Uterus (tissue), 4 donors: ENCODE data around the gene RAB41. TPM values are rescaled to one million over a fixed set of nuclear protein-coding genes. Genes with fewer than 3 reads are reported as not detected.
A peak's percentile ranks its signal among the peaks of the same experiment; 100 is the strongest.
"Not testable (repeated sequence)": the region's sequence is repeated elsewhere in the genome, so short reads cannot be mapped to it uniquely, and the experiment has no call there.

Experiments
- DNase-seq, 2 donors: peaks; one replicate each; pipeline ENCODE4 v3.0.0-alpha.2; 2019 to 2020
- H3K27ac ChIP-seq, 2 donors: fragments of 200-600 bp; sonication (generic); 1 replicate in 1 of 2; 2 replicates in 1 of 2; pipeline ENCODE4 v1.5.1; 2016 to 2018
- H3K27me3 ChIP-seq, 2 donors: fragments of 200-600 bp; sonication (generic); one replicate each; pipeline ENCODE4 v1.5.1; 2018 to 2019; ENCODE audit warnings: control low read depth in 1 of 2
- H3K36me3 ChIP-seq, 2 donors: fragments of 200-600 bp; sonication (generic); one replicate each; pipeline ENCODE4 v1.5.1; 2019; ENCODE audit warnings: control low read depth in 1 of 2
- H3K4me1 ChIP-seq, 2 donors: fragments of 200-600 bp; sonication (generic); one replicate each; pipeline ENCODE4 v1.5.1; 2018 to 2019; ENCODE audit warnings: control low read depth in 1 of 2
- H3K4me3 ChIP-seq, 2 donors: fragments of 200-600 bp; sonication (generic); 1 replicate in 1 of 2; 2 replicates in 1 of 2; pipeline ENCODE4 v1.5.1; 2018 to 2019; ENCODE audit warnings: mild to moderate bottlenecking in 1 of 2
- H3K9me3 ChIP-seq, 2 donors: fragments of 200-600 bp; sonication (generic); one replicate each; pipeline ENCODE4 v1.5.1; 2019; ENCODE audit warnings: control low read depth in 1 of 2
- CTCF ChIP-seq, 4 experiments: fragments of 200-600 bp in 2 of 4; fragments of 450-650 bp in 2 of 4; sonication (generic) in 2 of 4; IDR thresholded peaks; one replicate each; pipeline ENCODE4 v1.5.1; 2016 to 2019; ENCODE audit warnings: antibody characterized with exemption in 4 of 4, mild to moderate bottlenecking in 2 of 4, moderate library complexity in 1 of 4
- POLR2A ChIP-seq, 2 donors: fragments of 450-650 bp; IDR thresholded peaks; one replicate each; pipeline ENCODE4 v1.6.1; 2016; ENCODE audit warnings: antibody characterized with exemption in 2 of 2, mild to moderate bottlenecking in 1 of 2, moderate library complexity in 1 of 2
- intact Hi-C: fragments of 100-400 bp; cut with DNase I; formaldehyde crosslinking; loops from one replicate; pipeline ENCODE4 v1.15.1; 2023; ENCODE audit warnings: low total_unique reads
- total RNA-seq, 4 donors: library from RNA; depleted of rRNA in 3 of 4; stranded (reverse); fragments of >200 nt in 3 of 4; gene quantifications; one replicate each; pipeline versions ENCODE4 v1.1.0 to v1.2.4, GENCODE V29; 2014 to 2023
- donor health status: DM: yes; HTN: yes; CAD: no.

The RAB41 gene
- total RNA-seq, 4 donors from 2014 or later = not detected

DNA sequence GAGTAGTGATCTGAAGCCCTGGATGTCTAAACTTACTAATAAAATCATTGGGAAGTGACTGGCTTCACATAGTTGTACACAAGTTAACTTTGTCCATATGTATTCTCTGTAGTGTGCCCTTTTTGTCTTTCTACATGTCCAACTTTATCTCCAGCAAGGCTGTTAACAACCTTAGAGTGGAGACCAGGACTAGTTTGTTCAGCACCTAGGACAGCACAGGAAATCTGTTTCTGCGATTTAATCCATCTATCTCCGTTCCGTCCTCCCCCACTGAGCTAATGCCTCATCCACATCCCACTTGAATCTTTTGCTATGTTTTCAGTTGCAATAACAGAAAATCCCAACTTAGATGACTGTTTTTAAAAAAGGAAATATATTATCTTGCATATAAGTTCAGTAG is 17.2 kb upstream of the RAB41 start:
- H3K36me3 ChIP-seq = no peaks in the 10 kb centered on the region
- H3K9me3 ChIP-seq = no peaks in the 10 kb centered on the region
- no peak for DNase-seq
- H3K27ac ChIP-seq = no peak overlapping the region
- TF ChIP-seq CTCF (IDR thresholded peaks at IDR 0.05) (no peak), POLR2A (IDR thresholded peaks at IDR 0.05) (no peak)
- H3K4me3 ChIP-seq = no peak overlapping the region
- no peaks in the 10 kb centered on the region for H3K4me1 ChIP-seq
- intact Hi-C loops = no loop called here
- H3K27me3 ChIP-seq = no peaks in the 10 kb centered on the region

DNA sequence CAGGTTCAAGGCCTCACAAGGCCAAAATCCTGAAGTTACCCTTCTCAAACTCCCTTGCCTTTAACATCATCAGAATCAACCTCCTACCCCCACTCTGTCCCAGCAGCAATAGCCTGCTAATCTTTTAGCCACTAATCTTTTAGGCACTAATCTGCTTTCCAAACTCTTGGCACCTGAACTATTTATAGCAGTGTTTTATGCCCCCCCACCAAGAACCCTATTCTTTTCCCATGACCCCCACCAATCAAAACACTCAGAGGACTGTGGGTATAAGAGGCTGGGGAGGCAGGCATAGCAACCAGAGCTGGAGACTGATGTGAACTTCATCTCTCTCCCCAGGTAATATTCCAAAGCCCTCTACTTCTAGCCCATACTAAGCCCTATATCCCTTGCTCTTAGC is 13.9 kb upstream of the RAB41 start, which contains the start of gene ARR3:
Gene ARR3 (plus strand): TSS at position 301 of the 400 bp plus-strand sequence. CDS start 1,052 bp downstream, outside the sequence.
- H3K4me1 ChIP-seq = no peaks in the 10 kb centered on the region
- no peak for DNase-seq
- TF ChIP-seq POLR2A (IDR thresholded peaks at IDR 0.05) (no peak), CTCF (IDR thresholded peaks at IDR 0.05) (no peak)
- intact Hi-C loops = no loop called here
- H3K4me3 ChIP-seq = no peak within 1 kb of the TSS
- H3K9me3 ChIP-seq = no peaks in the 10 kb centered on the region
- H3K27me3 ChIP-seq = no peaks in the 10 kb centered on the region
- no peaks in the 10 kb centered on the region for H3K36me3 ChIP-seq
- no peak within 1 kb of the TSS for H3K27ac ChIP-seq

DNA sequence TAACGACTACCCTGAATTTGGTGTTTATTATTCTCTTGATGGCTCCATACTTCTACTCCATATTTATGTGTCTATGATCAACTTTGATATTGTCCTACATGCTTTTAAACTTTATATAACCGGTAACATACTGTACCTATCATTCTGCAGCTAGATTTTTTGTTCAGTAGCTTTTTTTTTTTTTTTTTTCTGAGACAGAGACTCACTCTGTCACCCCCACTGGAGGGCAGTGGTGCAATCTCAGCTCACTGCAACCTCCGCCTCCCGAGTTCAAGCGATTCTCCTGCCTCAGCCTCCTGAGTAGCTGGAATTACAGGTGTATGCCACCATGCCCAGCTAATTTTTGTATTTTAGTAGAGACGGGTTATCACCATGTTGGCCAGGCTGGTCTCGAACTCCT is 7.9 kb upstream of the RAB41 start:
- intact Hi-C loops, DNase-seq, H3K9me3 ChIP-seq, H3K4me1 ChIP-seq, H3K27me3 ChIP-seq, H3K4me3 ChIP-seq, H3K27ac ChIP-seq, H3K36me3 ChIP-seq: not testable (repeated sequence)

DNA sequence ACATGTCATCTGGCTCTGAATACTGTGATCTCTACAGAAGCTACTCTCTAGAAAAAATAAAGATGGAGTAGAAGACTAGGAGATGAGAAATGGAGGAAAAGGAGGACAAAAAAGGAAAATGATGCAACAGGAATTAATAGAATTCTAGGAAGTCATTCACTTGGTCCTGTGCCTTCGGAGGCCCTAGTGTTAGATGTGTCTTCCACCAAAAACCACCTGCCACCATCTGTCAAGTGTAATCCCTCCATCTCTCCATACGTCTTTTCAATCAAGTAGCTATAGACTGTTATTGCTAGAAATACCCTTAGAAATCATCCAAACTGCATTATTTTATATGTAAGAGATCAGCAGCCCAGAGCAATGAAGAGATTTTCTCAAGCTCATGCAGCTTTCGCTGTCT is 2.9 kb upstream of the RAB41 start:
- Histone ChIP-seq H3K4me3 (no peak overlapping the region), H3K9me3 (no peaks in the 10 kb centered on the region), H3K27me3 (no peaks in the 10 kb centered on the region), H3K27ac (no peak overlapping the region), H3K4me1 (no peaks in the 10 kb centered on the region), H3K36me3 (no peaks in the 10 kb centered on the region)
- intact Hi-C loops = no loop called here
- no peak for DNase-seq
- TF ChIP-seq POLR2A (IDR thresholded peaks at IDR 0.05) = no peak

DNA sequence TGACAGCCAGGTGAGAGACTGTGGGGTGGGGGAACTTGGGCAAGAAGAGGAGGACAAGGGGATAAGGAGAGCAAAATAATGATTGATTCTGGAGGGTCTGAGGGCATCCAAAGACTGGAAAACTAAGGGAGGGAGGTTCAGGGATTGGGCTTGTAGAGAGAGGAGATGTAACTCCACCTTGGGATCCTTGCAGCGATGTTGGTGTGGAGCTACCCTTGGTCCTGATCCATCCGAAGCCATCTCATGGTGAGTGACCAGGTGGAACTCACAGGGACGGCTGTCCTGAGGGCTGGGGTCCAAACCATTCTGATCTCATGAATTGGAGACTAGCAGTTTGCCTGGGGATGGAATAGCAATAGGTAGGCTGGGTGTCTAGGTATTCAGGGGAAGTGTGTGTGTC is 1.4 kb upstream of the RAB41 start:
- intact Hi-C loops = no loop called here
- no peak overlapping the region for H3K27ac ChIP-seq
- TF ChIP-seq CTCF (IDR thresholded peaks at IDR 0.05) (no peak), POLR2A (IDR thresholded peaks at IDR 0.05) (no peak)

GRCh38 chrX:70289168-70289792 is 7.3 kb downstream of the RAB41 start:
- H3K36me3 ChIP-seq = no peaks in the 10 kb centered on the region
- intact Hi-C loops = no loop called here
- peak overlapping the region; percentile 35 to 41 for H3K4me3 ChIP-seq
- no peaks in the 10 kb centered on the region for H3K27me3 ChIP-seq
- H3K27ac ChIP-seq = peak overlapping the region; percentile 62 to 67
- no peaks in the 10 kb centered on the region for H3K9me3 ChIP-seq
- H3K4me1 ChIP-seq = no peaks in the 10 kb centered on the region
- no peak for TF ChIP-seq CTCF (IDR thresholded peaks at IDR 0.05)
- TF ChIP-seq POLR2A (IDR thresholded peaks at IDR 0.05) = no peak
- DNase-seq = no peak

More for the DNA sequence above, 1.4 kb upstream of the RAB41 start:
- no peaks in the 10 kb centered on the region for H3K9me3 ChIP-seq
- no peaks in the 10 kb centered on the region for H3K27me3 ChIP-seq
- no peaks in the 10 kb centered on the region for H3K36me3 ChIP-seq
- no peak overlapping the region for H3K4me3 ChIP-seq
- DNase-seq = no peak
- no peaks in the 10 kb centered on the region for H3K4me1 ChIP-seq
